ENCODE results near the gene PRRT1. TPM values are rescaled to one million over a fixed set of nuclear protein-coding genes. Genes with fewer than 3 reads are reported as not detected.

PRRT1 gene
- total RNA-seq, 4 donors from 2014 or later: 0.49 to 0.81 (median 0.67) TPM; not detected in 1

- H3K4me3 ChIP-seq (replicated peaks in 1 of 3): no peak overlapping the region
- H3K36me3 ChIP-seq: peaks cover 8 to 32% of the 10 kb centered on the region in 2 donors
- no peak for DNase-seq
- peaks cover 6% of the 10 kb centered on the region in 2 donors for H3K4me1 ChIP-seq
- no peaks in the 10 kb centered on the region for H3K9me3 ChIP-seq
- intact Hi-C loops (cut with DNase I): no loop called here
- TF ChIP-seq CTCF (IDR thresholded peaks at IDR 0.05) (no peak), POLR2A (IDR thresholded peaks at IDR 0.05) (no peak)
- no peaks in the 10 kb centered on the region for H3K27me3 ChIP-seq
- no peak overlapping the region for H3K27ac ChIP-seq
- 95% methylated on average over 11 of the region's 11 CpGs for WGBS, 2 donors
Measured at GRCh38 chr6:32170294-32170693, 18.6 kb upstream of the PRRT1 start.

GRCh38 chr6:32168807-32169591, 17.3 kb upstream of the PRRT1 start:
- H3K36me3 ChIP-seq: peaks cover 8 to 32% of the 10 kb centered on the region in 2 donors
- no peaks in the 10 kb centered on the region for H3K9me3 ChIP-seq
- DNase-seq: no peak
- H3K4me1 ChIP-seq: no peaks in the 10 kb centered on the region
- TF ChIP-seq CTCF (IDR thresholded peaks at IDR 0.05) (no peak), POLR2A (IDR thresholded peaks at IDR 0.05) (no peak)
- no peak overlapping the region for H3K4me3 ChIP-seq (replicated peaks in 1 of 3)
- 85 to 91% methylated on average over 9 to 11 of the region's 11 CpGs for WGBS, 2 donors
- H3K27ac ChIP-seq: no peak overlapping the region
- intact Hi-C loops (cut with DNase I): no loop called here
- H3K27me3 ChIP-seq: no peaks in the 10 kb centered on the region

- Histone ChIP-seq H3K27me3 (no peaks in the 10 kb centered on the region), H3K9me3 (no peaks in the 10 kb centered on the region), H3K4me1 (no peaks in the 10 kb centered on the region), H3K27ac (no peak overlapping the region), H3K4me3 (replicated peaks in 1 of 3) (no peak overlapping the region), H3K36me3 (peaks cover 8 to 32% of the 10 kb centered on the region in 2 donors)
- WGBS, 2 donors: 78 to 82% methylated on average over 2 of the region's 2 CpGs
- TF ChIP-seq POLR2A (IDR thresholded peaks at IDR 0.05): no peak
- TF ChIP-seq CTCF (IDR thresholded peaks at IDR 0.05): no peak
- DNase-seq: no peak
- intact Hi-C loops (cut with DNase I): no loop called here
Measured at GRCh38 chr6:32168350-32168749, 16.6 kb upstream of the PRRT1 start.

- Histone ChIP-seq H3K4me3 (replicated peaks in 1 of 3) (no peak overlapping the region), H3K4me1 (no peaks in the 10 kb centered on the region), H3K27me3 (no peaks in the 10 kb centered on the region), H3K9me3 (no peaks in the 10 kb centered on the region), H3K36me3 (peaks cover 8 to 32% of the 10 kb centered on the region in 2 donors), H3K27ac (no peak overlapping the region)
- no peak for TF ChIP-seq POLR2A (IDR thresholded peaks at IDR 0.05)
- TF ChIP-seq CTCF (IDR thresholded peaks at IDR 0.05): no peak
- WGBS, 2 donors: 73 to 74% methylated on average over 6 of the region's 6 CpGs
- intact Hi-C loops (cut with DNase I): no loop called here
- DNase-seq: no peak
Measured at GRCh38 chr6:32167761-32168262, 16.1 kb upstream of the PRRT1 start.

- H3K27me3 ChIP-seq: no peaks in the 10 kb centered on the region
- 87 to 88% methylated on average over 31 to 32 of the region's 32 CpGs for WGBS, 2 donors
- TF ChIP-seq CTCF (IDR thresholded peaks at IDR 0.05) (no peak), POLR2A (IDR thresholded peaks at IDR 0.05) (no peak)
- no peak overlapping the region for H3K4me3 ChIP-seq (replicated peaks in 1 of 3)
- no peaks in the 10 kb centered on the region for H3K4me1 ChIP-seq
- no peak for DNase-seq
- no peak overlapping the region for H3K27ac ChIP-seq
- intact Hi-C loops (cut with DNase I): no loop called here
- peaks cover 8 to 32% of the 10 kb centered on the region in 2 donors for H3K36me3 ChIP-seq
- no peaks in the 10 kb centered on the region for H3K9me3 ChIP-seq
Measured at GRCh38 chr6:32167154-32167760, 15.5 kb upstream of the PRRT1 start.

Measured in thyroid gland (tissue), 4 donors.